HCT116 (cell line): Measurements from ENCODE around the gene MSI2. TPM values are rescaled to one million over a fixed set of nuclear protein-coding genes. Genes with fewer than 3 reads are reported as not detected.

Source experiments
- ATAC-seq: fragments of 200-7000 bp; cut with Tn5 transposase; 2 replicates; pipeline ENCODE4 v1.9.1; 2020; ENCODE audit warnings: mild to moderate bottlenecking, moderate library complexity
- BruUV-seq: library from RNA; stranded (reverse); fragments of 400-500 nt; replicated peaks from 2 replicates; lab custom pipeline; 2021; lab: Mats Ljungman, UMichigan
- CTCF ChIA-PET: fragments of 300-600 bp; sonication (Branson Sonifier 250); formaldehyde crosslinking; loops from one replicate; lab custom pipeline; 2021; ENCODE audit warnings: antibody characterized with exemption; lab: Charles Lee
- POLR2A ChIA-PET: fragments of 300-600, 350-600 bp; sonication (Branson Sonifier 250); formaldehyde crosslinking; loops from one replicate; lab custom pipeline; 2021; ENCODE audit warnings: antibody characterized with exemption; lab: Charles Lee
- RAD21 ChIA-PET, 2 experiments: fragments of 300-600 bp; sonication (Branson Sonifier 250); formaldehyde crosslinking; loops; one replicate each; lab custom pipeline; 2023; ENCODE audit warnings: low total read pairs in 2 of 2; ENCODE audit not compliant: uncharacterized antibody in 2 of 2, unreplicated experiment in 2 of 2, low non-redundant PET in 1 of 2; lab: Charles Lee
- DNase-seq: peaks from one replicate; pipeline ENCODE4 v3.0.0-alpha.2; 2010; ENCODE audit warnings: low read depth, low spot score
- H2AFZ ChIP-seq: fragments of 200-600 bp; shearing (Covaris generic), sonication (generic); 2 replicates; pipeline ENCODE4 v1.6.1; 2017; ENCODE audit warnings: low read depth, mixed run types, mixed read lengths, antibody characterized with exemption, low read length; ENCODE audit not compliant: poor library complexity, severe bottlenecking
- H3K27ac ChIP-seq: 2 replicates; pipeline ENCODE4 v1.5.1; 2012; ENCODE audit warnings: low read depth, low read length
- H3K27me3 ChIP-seq: fragments of 200-600 bp; sonication (generic); 2 replicates; pipeline ENCODE4 v1.6.1; 2016; ENCODE audit warnings: mixed run types, low read length, mixed read lengths; ENCODE audit not compliant: insufficient read depth
- H3K36me3 ChIP-seq, 2 experiments: fragments of 200-500 bp in 1 of 2; fragments of 200-600 bp in 1 of 2; sonication (Bioruptor generic) in 1 of 2; sonication (generic) in 1 of 2; 2 replicates each; pipeline versions ENCODE4 v1.5.1 to v1.6.1; 2014 to 2016; ENCODE audit warnings: low read length in 2 of 2, inconsistent platforms in 1 of 2, mixed read lengths in 1 of 2, mixed run types in 1 of 2; ENCODE audit not compliant: insufficient read depth in 2 of 2, control insufficient read depth in 1 of 2
- H3K4me1 ChIP-seq, 2 experiments: fragments of 200-600 bp in 1 of 2; sonication (generic) in 1 of 2; 2 replicates each; pipeline versions ENCODE4 v1.5.1 to v1.6.1; 2012 to 2017; ENCODE audit warnings: low read length in 2 of 2, inconsistent platforms in 1 of 2, mild to moderate bottlenecking in 1 of 2, mixed read lengths in 1 of 2, mixed run types in 1 of 2, moderate library complexity in 1 of 2; ENCODE audit not compliant: insufficient read depth in 2 of 2, control insufficient read depth in 1 of 2
- H3K4me2 ChIP-seq: fragments of 200-600 bp; sonication (generic); 2 replicates; pipeline ENCODE4 v1.6.1; 2017; ENCODE audit warnings: mixed run types, low read length, mixed read lengths
- H3K4me3 ChIP-seq, 2 experiments: fragments of 200-600 bp in 1 of 2; sonication (generic) in 1 of 2; replicated peaks in 1 of 2; 2 replicates each; pipeline ENCODE4 v1.5.1; 2011 to 2016; ENCODE audit warnings: low read length in 2 of 2, control low read depth in 1 of 2, low read depth in 1 of 2, mild to moderate bottlenecking in 1 of 2, mixed read lengths in 1 of 2, mixed run types in 1 of 2
- H3K79me2 ChIP-seq: fragments of 200-600 bp; sonication (generic); 2 replicates; pipeline ENCODE4 v1.6.1; 2017; ENCODE audit warnings: mild to moderate bottlenecking, mixed run types, low read length, moderate library complexity, mixed read lengths; ENCODE audit not compliant: insufficient read depth
- H3K9ac ChIP-seq: fragments of 200-600 bp; sonication (generic); 2 replicates; pipeline ENCODE4 v1.6.1; 2016; ENCODE audit warnings: low read length, mixed read lengths
- H3K9me2 ChIP-seq: fragments of 200-600 bp; sonication (generic), shearing (Covaris generic); 2 replicates; pipeline ENCODE4 v1.6.1; 2017; ENCODE audit warnings: mixed run types, mild to moderate bottlenecking, moderate library complexity; ENCODE audit not compliant: insufficient read depth
- H3K9me3 ChIP-seq, 2 experiments: fragments of 200-500 bp in 1 of 2; fragments of 200-600 bp in 1 of 2; sonication (Bioruptor generic) in 1 of 2; sonication (generic) in 1 of 2; 2 replicates each; pipeline ENCODE4 v1.6.1; 2014 to 2017; ENCODE audit warnings: low read length in 2 of 2, mixed read lengths in 2 of 2, inconsistent platforms in 1 of 2, low read depth in 1 of 2, mild to moderate bottlenecking in 1 of 2, mixed run types in 1 of 2, moderate library complexity in 1 of 2; ENCODE audit not compliant: control insufficient read depth in 1 of 2, insufficient read depth in 1 of 2
- H4K20me1 ChIP-seq: fragments of 200-600 bp; sonication (generic), shearing (Covaris generic); 2 replicates; pipeline ENCODE4 v1.6.1; 2017; ENCODE audit warnings: mixed run types, mild to moderate bottlenecking, moderate library complexity; ENCODE audit not compliant: insufficient read depth
- CBX3 ChIP-seq: IDR thresholded peaks from 2 replicates; pipeline ENCODE4 v1.6.1; 2012; ENCODE audit warnings: low read depth
- CEBPB ChIP-seq: IDR thresholded peaks from 2 replicates; pipeline ENCODE4 v1.6.1; 2012; ENCODE audit warnings: low read depth
- EGR1 ChIP-seq: IDR thresholded peaks from 2 replicates; pipeline ENCODE4 v1.6.1; 2012; ENCODE audit warnings: low read depth
- ELF1 ChIP-seq: IDR thresholded peaks from 2 replicates; pipeline ENCODE4 v1.6.1; 2012; ENCODE audit warnings: low read depth, borderline replicate concordance
- EZH2phosphoT487 ChIP-seq: fragments of 200-600 bp; IDR thresholded peaks from 2 replicates; pipeline ENCODE4 v1.6.1; 2018; ENCODE audit warnings: antibody characterized with exemption, borderline replicate concordance
- FOSL1 ChIP-seq: IDR thresholded peaks from 2 replicates; pipeline ENCODE4 v1.6.1; 2012; ENCODE audit warnings: low read depth
- JUND ChIP-seq: IDR thresholded peaks from 2 replicates; pipeline ENCODE4 v1.6.1; 2012
- POLR2A ChIP-seq: IDR thresholded peaks from 2 replicates; pipeline ENCODE4 v1.7.0; 2011; ENCODE audit warnings: borderline replicate concordance; ENCODE audit not compliant: insufficient read depth, insufficient read length; ENCODE audit errors: extremely low read depth
- POLR2AphosphoS5 ChIP-seq: IDR thresholded peaks from 2 replicates; pipeline ENCODE4 v1.6.1; 2011; ENCODE audit warnings: mild to moderate bottlenecking, low read depth, low read length, moderate library complexity
- SIN3A ChIP-seq: IDR thresholded peaks from 2 replicates; pipeline ENCODE4 v1.6.1; 2012; ENCODE audit warnings: low read depth
- SRF ChIP-seq: IDR thresholded peaks from 2 replicates; pipeline ENCODE4 v1.6.1; 2012; ENCODE audit warnings: low read depth
- ZFX ChIP-seq: fragments of 450-650 bp; IDR thresholded peaks from 2 replicates; pipeline ENCODE4 v1.6.1; 2017
- ZNF274 ChIP-seq: fragments of 200-500 bp; sonication (Bioruptor generic); IDR thresholded peaks from 2 replicates; pipeline ENCODE4 v1.6.1; 2014; ENCODE audit warnings: mild to moderate bottlenecking, low read depth, low read length, inconsistent platforms
- intact Hi-C: fragments of 100-400 bp; cut with micrococcal nuclease; formaldehyde crosslinking; loops from 2 replicates; pipeline ENCODE4 v1.10.0; 2022
- total RNA-seq: library from RNA; stranded (reverse); gene quantifications from one replicate; pipeline ENCODE4 v1.2.1, GENCODE V29; 2021; ENCODE audit not compliant: unreplicated experiment
- TF ChIP-seq, protein P1 (sequence below), 3 experiments: fragments of 200-600 bp in 1 of 3; sonication (generic) in 1 of 3; IDR thresholded peaks in 2 of 3; conservative IDR thresholded peaks in 1 of 3; 2 replicates each; pipeline ENCODE4 v1.5.1; 2012 to 2017; ENCODE audit warnings: low read depth in 2 of 3, low read length in 2 of 3, antibody characterized with exemption in 1 of 3, borderline replicate concordance in 1 of 3, control low read depth in 1 of 3, mild to moderate bottlenecking in 1 of 3, mixed read lengths in 1 of 3, mixed run types in 1 of 3, moderate library complexity in 1 of 3; ENCODE audit not compliant: insufficient read depth in 1 of 3
- TF ChIP-seq, protein P2 (sequence below): IDR thresholded peaks from 2 replicates; pipeline ENCODE4 v1.6.1; 2012
- TF ChIP-seq, protein P3 (sequence below): IDR thresholded peaks from 2 replicates; pipeline ENCODE4 v1.6.1; 2012

Gene MSI2
- total RNA-seq, 1 experiment from 2014 or later = 137 TPM

DNA sequence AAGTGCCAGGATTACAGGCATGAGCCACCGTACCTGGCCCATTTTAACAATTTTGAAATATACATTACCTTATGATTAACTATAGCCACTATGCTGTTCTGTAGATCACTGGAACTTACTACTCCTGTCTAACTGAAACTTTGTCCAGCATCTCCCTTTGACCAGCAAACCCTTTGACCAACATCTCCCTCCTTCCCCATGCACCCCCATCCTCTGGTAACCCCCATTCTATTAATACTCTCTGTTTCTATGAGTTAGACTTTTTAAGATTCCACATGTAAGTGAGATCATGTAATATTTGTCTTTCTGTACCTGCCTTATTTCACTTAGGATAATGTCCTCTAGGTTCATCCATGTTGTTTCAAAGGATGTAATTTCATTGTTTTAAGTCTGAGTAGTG, 178.0 kb downstream of the MSI2 start:
- no peak overlapping the region for H3K9ac ChIP-seq
- CTCF ChIA-PET = no interaction called here
- TF ChIP-seq CBX3 (no peak), POLR2A (no peak), CEBPB (no peak), ELF1 (no peak), FOSL1 (no peak), POLR2AphosphoS5 (no peak), ZNF274 (no peak), JUND (no peak), EGR1 (no peak), ZFX (no peak), SRF (no peak), EZH2phosphoT487 (no peak), SIN3A (no peak)
- TF ChIP-seq, protein P1, sequence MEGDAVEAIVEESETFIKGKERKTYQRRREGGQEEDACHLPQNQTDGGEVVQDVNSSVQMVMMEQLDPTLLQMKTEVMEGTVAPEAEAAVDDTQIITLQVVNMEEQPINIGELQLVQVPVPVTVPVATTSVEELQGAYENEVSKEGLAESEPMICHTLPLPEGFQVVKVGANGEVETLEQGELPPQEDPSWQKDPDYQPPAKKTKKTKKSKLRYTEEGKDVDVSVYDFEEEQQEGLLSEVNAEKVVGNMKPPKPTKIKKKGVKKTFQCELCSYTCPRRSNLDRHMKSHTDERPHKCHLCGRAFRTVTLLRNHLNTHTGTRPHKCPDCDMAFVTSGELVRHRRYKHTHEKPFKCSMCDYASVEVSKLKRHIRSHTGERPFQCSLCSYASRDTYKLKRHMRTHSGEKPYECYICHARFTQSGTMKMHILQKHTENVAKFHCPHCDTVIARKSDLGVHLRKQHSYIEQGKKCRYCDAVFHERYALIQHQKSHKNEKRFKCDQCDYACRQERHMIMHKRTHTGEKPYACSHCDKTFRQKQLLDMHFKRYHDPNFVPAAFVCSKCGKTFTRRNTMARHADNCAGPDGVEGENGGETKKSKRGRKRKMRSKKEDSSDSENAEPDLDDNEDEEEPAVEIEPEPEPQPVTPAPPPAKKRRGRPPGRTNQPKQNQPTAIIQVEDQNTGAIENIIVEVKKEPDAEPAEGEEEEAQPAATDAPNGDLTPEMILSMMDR (IDR thresholded peaks at IDR 0.05 in 2 of 3, conservative IDR thresholded peaks at IDR 0.05 in 1 of 3; ENCODE audit: borderline replicate concordance in 1 of 3, insufficient read depth in 1 of 3, low read depth in 2 of 3, low read length in 2 of 3) = no peak
- TF ChIP-seq, protein P2, sequence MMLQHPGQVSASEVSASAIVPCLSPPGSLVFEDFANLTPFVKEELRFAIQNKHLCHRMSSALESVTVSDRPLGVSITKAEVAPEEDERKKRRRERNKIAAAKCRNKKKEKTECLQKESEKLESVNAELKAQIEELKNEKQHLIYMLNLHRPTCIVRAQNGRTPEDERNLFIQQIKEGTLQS = no peak
- TF ChIP-seq, protein P3, sequence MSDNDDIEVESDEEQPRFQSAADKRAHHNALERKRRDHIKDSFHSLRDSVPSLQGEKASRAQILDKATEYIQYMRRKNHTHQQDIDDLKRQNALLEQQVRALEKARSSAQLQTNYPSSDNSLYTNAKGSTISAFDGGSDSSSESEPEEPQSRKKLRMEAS = no peak
- TF ChIP-seq, all 23 proteins: peak for 0
- ChIA-PET POLR2A (no interaction called here), RAD21 (no interaction called here)
- no peak overlapping the region for H2AFZ ChIP-seq
- no peaks in the 10 kb centered on the region for H3K9me3 ChIP-seq
- H3K27ac ChIP-seq = no peak overlapping the region
- peaks cover 10% of the 10 kb centered on the region; the same call in 1 of the 2 replicates for H3K79me2 ChIP-seq
- no peak overlapping the region for H3K4me3 ChIP-seq
- H3K36me3 ChIP-seq = no peaks in the 10 kb centered on the region
- peaks cover 35 to 37% of the 10 kb centered on the region in 2 experiments for H3K4me1 ChIP-seq
- no peak for DNase-seq
- H3K9me2 ChIP-seq = no peaks in the 10 kb centered on the region
- no peak overlapping the region for H3K4me2 ChIP-seq
- no peak for ATAC-seq
- no TSS peak for BruUV-seq
- intact Hi-C loops = no loop called here
- no peaks in the 10 kb centered on the region for H3K27me3 ChIP-seq
- no peaks in the 10 kb centered on the region for H4K20me1 ChIP-seq
